Measurements from ENCODE around the gene NTNG2. TPM values are rescaled to one million over a fixed set of nuclear protein-coding genes. Genes with fewer than 3 reads are reported as not detected.

NTNG2 gene
- total and polyA plus RNA-seq, 10 of the 15 experiments (the other 5 are each of a cell fraction or from before 2014, with no cell fraction given) = 0.37 to 0.79 (median 0.45) TPM; not detected in 6

DNA sequence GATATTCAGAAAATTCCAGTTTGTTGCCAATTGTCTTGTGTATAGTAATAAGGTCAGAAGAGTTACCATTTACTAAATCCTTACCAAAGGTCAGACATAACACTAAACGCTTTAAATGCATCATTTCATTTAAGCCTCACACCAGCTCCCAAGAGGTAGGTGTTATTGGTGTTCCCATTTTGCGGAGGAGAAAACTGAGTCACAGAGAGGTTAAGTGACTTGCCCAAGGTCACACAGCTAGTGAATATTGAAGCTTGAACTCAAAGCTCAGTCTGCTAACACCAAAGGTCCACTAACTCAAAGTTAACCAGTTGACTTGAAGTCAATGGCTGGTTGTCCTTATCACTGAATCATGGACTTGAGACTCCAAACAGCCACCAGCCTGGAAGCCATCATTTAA is 40.8 kb upstream of the NTNG2 start (continued):
- TF ChIP-seq ZNF274 (IDR thresholded peaks at IDR 0.05; ENCODE audit: insufficient read depth, insufficient read length) (no peak), POLR2AphosphoS5 (IDR thresholded peaks at IDR 0.05; ENCODE audit: low read length) (no peak), ZBED1 (IDR thresholded peaks at IDR 0.05; ENCODE audit: borderline replicate concordance) (no peak), TAF1 (IDR thresholded peaks at IDR 0.05; ENCODE audit: borderline replicate concordance, low read depth, low read length) (no peak)

DNA sequence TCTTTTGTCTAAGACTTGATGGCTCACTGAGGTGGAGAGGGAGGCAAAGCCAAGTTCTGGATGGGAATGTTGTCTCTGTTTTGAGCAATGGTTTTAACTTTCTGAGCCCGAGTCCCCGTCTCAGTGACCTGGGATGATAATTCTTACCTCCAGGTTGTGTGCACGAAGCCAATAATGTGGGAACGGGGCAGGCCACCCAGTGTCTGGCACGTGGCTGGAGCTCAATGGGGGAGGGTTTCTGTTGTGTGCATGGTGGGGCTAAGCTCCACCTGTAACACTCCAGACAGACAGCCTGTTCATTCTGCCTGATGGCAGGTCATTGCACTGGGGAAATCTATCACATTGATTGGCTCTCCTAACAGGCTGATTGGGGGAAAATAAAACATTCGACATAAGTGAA is 37.1 kb upstream of the NTNG2 start:
- in situ Hi-C loops (cut with MboI) (no loop called here), intact Hi-C loops (cut with micrococcal nuclease; ENCODE audit: unreplicated experiment) (no loop called here)
- FAIRE-seq = no peak
- Histone ChIP-seq H3K9me3 (replicated peaks; ENCODE audit: control insufficient read depth, insufficient read depth, low read length) (no peaks in the 10 kb centered on the region), H3K27me3 (replicated peaks in 1 of 2; ENCODE audit: control insufficient read depth in 2 of 2, insufficient read depth in 2 of 2, low read length in 1 of 2) (peaks cover 3 to 4% of the 10 kb centered on the region in 2 experiments; a peak in 2 of 4 replicates), H3K4me2 (ENCODE audit: control insufficient read depth, insufficient read depth) (no peak overlapping the region), H3K4me3 (no peak overlapping the region), H3K36me3 (ENCODE audit: control insufficient read depth in 2 of 2, insufficient read depth in 2 of 2, low read length in 1 of 2) (no peaks in the 10 kb centered on the region), H3K27ac (ENCODE audit: control insufficient read depth, insufficient read depth) (no peak overlapping the region), H4K20me1 (ENCODE audit: control insufficient read depth, insufficient read depth) (no peaks in the 10 kb centered on the region), H2AFZ (ENCODE audit: control insufficient read depth, low read depth, low read length) (no peak overlapping the region), H3K9ac (ENCODE audit: control insufficient read depth, insufficient read depth, low read length) (no peak overlapping the region), H3K79me2 (ENCODE audit: control insufficient read depth, insufficient read depth, low read length) (no peaks in the 10 kb centered on the region), H3K4me1 (ENCODE audit: control insufficient read depth, insufficient read depth, low read length) (no peaks in the 10 kb centered on the region)
- CTCF ChIA-PET = no interaction called here
- POLR2A ChIA-PET = interaction anchor here (0.6 kb wide), 1 partner anchor 462 kb away, joined by 5 read pairs; no protein-coding TSS in a partner anchor
- TF ChIP-seq, protein P1, sequence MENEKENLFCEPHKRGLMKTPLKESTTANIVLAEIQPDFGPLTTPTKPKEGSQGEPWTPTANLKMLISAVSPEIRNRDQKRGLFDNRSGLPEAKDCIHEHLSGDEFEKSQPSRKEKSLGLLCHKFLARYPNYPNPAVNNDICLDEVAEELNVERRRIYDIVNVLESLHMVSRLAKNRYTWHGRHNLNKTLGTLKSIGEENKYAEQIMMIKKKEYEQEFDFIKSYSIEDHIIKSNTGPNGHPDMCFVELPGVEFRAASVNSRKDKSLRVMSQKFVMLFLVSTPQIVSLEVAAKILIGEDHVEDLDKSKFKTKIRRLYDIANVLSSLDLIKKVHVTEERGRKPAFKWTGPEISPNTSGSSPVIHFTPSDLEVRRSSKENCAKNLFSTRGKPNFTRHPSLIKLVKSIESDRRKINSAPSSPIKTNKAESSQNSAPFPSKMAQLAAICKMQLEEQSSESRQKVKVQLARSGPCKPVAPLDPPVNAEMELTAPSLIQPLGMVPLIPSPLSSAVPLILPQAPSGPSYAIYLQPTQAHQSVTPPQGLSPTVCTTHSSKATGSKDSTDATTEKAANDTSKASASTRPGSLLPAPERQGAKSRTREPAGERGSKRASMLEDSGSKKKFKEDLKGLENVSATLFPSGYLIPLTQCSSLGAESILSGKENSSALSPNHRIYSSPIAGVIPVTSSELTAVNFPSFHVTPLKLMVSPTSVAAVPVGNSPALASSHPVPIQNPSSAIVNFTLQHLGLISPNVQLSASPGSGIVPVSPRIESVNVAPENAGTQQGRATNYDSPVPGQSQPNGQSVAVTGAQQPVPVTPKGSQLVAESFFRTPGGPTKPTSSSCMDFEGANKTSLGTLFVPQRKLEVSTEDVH (IDR thresholded peaks at IDR 0.05; ENCODE audit: low read depth, partially characterized antibody) = no peak
- TF ChIP-seq RELA (IDR thresholded peaks at IDR 0.05; ENCODE audit: borderline replicate concordance, partially characterized antibody) (no peak), SUZ12 (IDR thresholded peaks at IDR 0.05; ENCODE audit: unreplicated experiment) (no peak), TAF1 (IDR thresholded peaks at IDR 0.05; ENCODE audit: borderline replicate concordance, low read depth, low read length) (no peak), ZNF592 (IDR thresholded peaks at IDR 0.05) (no peak), ZBED1 (IDR thresholded peaks at IDR 0.05; ENCODE audit: borderline replicate concordance) (no peak), SP1 (IDR thresholded peaks at IDR 0.05; ENCODE audit: low read depth, low read length) (no peak)
- no TSS peak for BruUV-seq (replicated peaks)
- DNase-seq (ENCODE audit: low read depth, low spot score) = no peak
- ATAC-seq = no peak
- SMC1A ChIA-PET (ENCODE audit: uncharacterized antibody, unreplicated experiment) = no interaction called here
- WGBS (ENCODE audit: insufficient coverage, insufficient replicate concordance, low lambda C conversion rate, missing lambda C conversion rate) = 44% methylated on average over 6 of the region's 6 CpGs
- RAD21 ChIA-PET (ENCODE audit: unreplicated experiment) = no interaction called here
